SK-N-SH (cell line): ENCODE results near the gene GALNT16. TPM values are rescaled to one million over a fixed set of nuclear protein-coding genes. Genes with fewer than 3 reads are reported as not detected.

Source experiments
- CTCF ChIA-PET: fragments of 300-600, 350-600 bp; formaldehyde crosslinking; extraction: SDS; loops from one replicate; lab custom pipeline; 2021; lab: Yijun Ruan, JAX
- POLR2A ChIA-PET: fragments of 350-600 bp; sonication (Branson Sonifier 250); formaldehyde crosslinking; extraction: SDS; loops from one replicate; lab custom pipeline; 2020; ENCODE audit warnings: antibody characterized with exemption, inconsistent platforms; lab: Yijun Ruan, JAX
- DNase-seq: peaks from one replicate; pipeline ENCODE4 v3.0.0; 2012
- H2AFZ ChIP-seq: fragments of 200-600 bp; sonication (generic); 2 replicates; pipeline ENCODE4 v1.8.1; 2016; ENCODE audit warnings: antibody characterized with exemption, mild to moderate bottlenecking, low read depth
- H3F3A ChIP-seq: fragments of 200-600 bp; sonication (generic); replicated peaks from 2 replicates; pipeline ENCODE3; 2016; ENCODE audit warnings: antibody characterized with exemption, mild to moderate bottlenecking; ENCODE audit not compliant: insufficient read depth
- H3K27ac ChIP-seq, 2 experiments: fragments of 200-500 bp in 1 of 2; fragments of 200-600 bp in 1 of 2; sonication (Bioruptor generic) in 1 of 2; sonication (generic), shearing (Covaris generic) in 1 of 2; 2 replicates each; pipeline versions ENCODE4 v1.5.1 to v1.6.1; 2014 to 2016; ENCODE audit warnings: low read depth in 2 of 2, inconsistent platforms in 1 of 2, low read length in 1 of 2, mild to moderate bottlenecking in 1 of 2, mixed read lengths in 1 of 2
- H3K27me3 ChIP-seq: fragments of 200-600 bp; sonication (generic), shearing (Covaris generic); 2 replicates; pipeline ENCODE4 v1.6.1; 2016; ENCODE audit warnings: mixed run types; ENCODE audit not compliant: insufficient read depth
- H3K36me3 ChIP-seq, 2 experiments: fragments of 200-500 bp in 1 of 2; fragments of 200-600 bp in 1 of 2; sonication (Bioruptor generic) in 1 of 2; sonication (generic) in 1 of 2; replicated peaks in 1 of 2; 2 replicates each; pipeline versions ENCODE3 to v1.5.1; 2014 to 2016; ENCODE audit warnings: low read length in 1 of 2, mild to moderate bottlenecking in 1 of 2; ENCODE audit not compliant: insufficient read depth in 2 of 2, control insufficient read depth in 1 of 2
- H3K4me1 ChIP-seq, 2 experiments: fragments of 200-500 bp in 1 of 2; fragments of 200-600 bp in 1 of 2; sonication (Bioruptor generic) in 1 of 2; sonication (generic), shearing (Covaris generic) in 1 of 2; 2 replicates each; pipeline versions ENCODE4 v1.5.1 to v1.6.1; 2014 to 2016; ENCODE audit warnings: low read depth in 1 of 2, low read length in 1 of 2, mixed run types in 1 of 2; ENCODE audit not compliant: insufficient read depth in 2 of 2, control insufficient read depth in 1 of 2
- H3K4me2 ChIP-seq: fragments of 200-600 bp; sonication (generic), shearing (Covaris generic); 2 replicates; pipeline ENCODE4 v1.6.1; 2017; ENCODE audit warnings: mixed run types
- H3K4me3 ChIP-seq, 2 experiments: fragments of 200-500 bp in 1 of 2; fragments of 200-600 bp in 1 of 2; sonication (Bioruptor generic) in 1 of 2; sonication (generic), shearing (Covaris generic) in 1 of 2; 2 replicates each; pipeline versions ENCODE4 v1.5.1 to v1.8.1; 2014 to 2016; ENCODE audit warnings: low read depth in 2 of 2, inconsistent platforms in 1 of 2, low read length in 1 of 2, mild to moderate bottlenecking in 1 of 2, mixed read lengths in 1 of 2, moderate library complexity in 1 of 2
- H3K79me2 ChIP-seq: fragments of 200-600 bp; sonication (generic); 2 replicates; pipeline ENCODE4 v1.8.1; 2017; ENCODE audit warnings: mild to moderate bottlenecking; ENCODE audit not compliant: insufficient read depth
- H3K9ac ChIP-seq: fragments of 200-600 bp; sonication (generic); 2 replicates; pipeline ENCODE4 v1.6.1; 2017; ENCODE audit warnings: mixed run types
- H3K9me2 ChIP-seq: fragments of 200-600 bp; sonication (generic); 2 replicates; pipeline ENCODE4 v1.6.1; 2017; ENCODE audit warnings: mixed run types
- H3K9me3 ChIP-seq: fragments of 200-600 bp; sonication (generic); 2 replicates; pipeline ENCODE4 v1.6.1; 2017; ENCODE audit warnings: mixed run types, mild to moderate bottlenecking, moderate library complexity
- H4K20me1 ChIP-seq: fragments of 200-600 bp; sonication (generic); 2 replicates; pipeline ENCODE4 v1.6.1; 2017; ENCODE audit warnings: mild to moderate bottlenecking, mixed run types; ENCODE audit not compliant: insufficient read depth
- CTCF ChIP-seq: fragments of 200-600 bp; sonication (generic); IDR thresholded peaks from 2 replicates; pipeline ENCODE4 v1.6.1; 2017; ENCODE audit warnings: antibody characterized with exemption, mild to moderate bottlenecking, moderate library complexity
- ELF1 ChIP-seq: IDR thresholded peaks from 2 replicates; pipeline ENCODE4 v1.4.0; 2012
- EP300 ChIP-seq, 2 experiments: IDR thresholded peaks; 2 replicates each; pipeline versions ENCODE4 v1.4.0 to v1.6.1; 2012; ENCODE audit warnings: borderline replicate concordance in 1 of 2, low read depth in 1 of 2, low read length in 1 of 2
- FOSL2 ChIP-seq: IDR thresholded peaks from 2 replicates; pipeline ENCODE4 v1.4.0; 2012; ENCODE audit warnings: low read depth, mild to moderate bottlenecking, moderate library complexity, borderline replicate concordance
- FOXM1 ChIP-seq: IDR thresholded peaks from 2 replicates; pipeline ENCODE4 v1.4.0; 2012; ENCODE audit warnings: low read depth, mild to moderate bottlenecking
- GABPA ChIP-seq: IDR thresholded peaks from 2 replicates; pipeline ENCODE4 v1.4.0; 2012; ENCODE audit warnings: low read depth, mild to moderate bottlenecking
- JUND ChIP-seq: IDR thresholded peaks from 2 replicates; pipeline ENCODE4 v1.4.0; 2012
- MEF2A ChIP-seq: IDR thresholded peaks from 2 replicates; pipeline ENCODE4 v1.4.0; 2012; ENCODE audit warnings: low read depth, borderline replicate concordance
- MXI1 ChIP-seq: IDR thresholded peaks from 2 replicates; pipeline ENCODE4 v1.6.1; 2012; ENCODE audit warnings: mild to moderate bottlenecking, low read depth, low read length, improper control_type of control experiment
- NFIC ChIP-seq: IDR thresholded peaks from 2 replicates; pipeline ENCODE4 v1.4.0; 2012; ENCODE audit warnings: borderline replicate concordance
- NRF1 ChIP-seq: IDR thresholded peaks from 2 replicates; pipeline ENCODE4 v1.6.1; 2012; ENCODE audit warnings: low read depth, mild to moderate bottlenecking, low read length
- PBX3 ChIP-seq: IDR thresholded peaks from 2 replicates; pipeline ENCODE4; 2012
- POLR2AphosphoS5 ChIP-seq: IDR thresholded peaks from 2 replicates; pipeline ENCODE4 v1.6.1; 2012; ENCODE audit warnings: low read depth, low read length
- RFX5 ChIP-seq: IDR thresholded peaks from 2 replicates; pipeline ENCODE4 v1.6.1; 2012; ENCODE audit warnings: mild to moderate bottlenecking, improper control_type of control experiment, low read length
- TAF1 ChIP-seq: IDR thresholded peaks from 2 replicates; pipeline ENCODE4 v1.6.1; 2012; ENCODE audit warnings: low read depth, mild to moderate bottlenecking, low read length, moderate library complexity, borderline replicate concordance
- TCF12 ChIP-seq: IDR thresholded peaks from 2 replicates; pipeline ENCODE4 v1.4.0; 2012
- TEAD4 ChIP-seq: IDR thresholded peaks from 2 replicates; pipeline ENCODE4 v1.4.0; 2012; ENCODE audit warnings: mild to moderate bottlenecking, borderline replicate concordance; ENCODE audit not compliant: insufficient read depth
- WGBS: methylation state at CpG from one replicate; pipeline ENCODE4 v1.1.6; 2017; ENCODE audit warnings: low lambda C conversion rate; 5-methylcytosine and 5-hydroxymethylcytosine counted together
- polyA plus RNA-seq, 3 experiments: library from polyadenylated mRNA; depleted of rRNA; stranded (reverse); fragments of >200 nt; gene quantifications; 2 replicates each; pipeline ENCODE4 v1.2.3, GENCODE V29; 2012
- TF ChIP-seq, protein P1 (sequence below): IDR thresholded peaks from 2 replicates; pipeline ENCODE4 v1.4.0; 2012; ENCODE audit warnings: low read depth

The GALNT16 gene
- polyA plus RNA-seq, 1 of the 3 experiments (the other 2 are of a cell fraction): 17.0 TPM

DNA sequence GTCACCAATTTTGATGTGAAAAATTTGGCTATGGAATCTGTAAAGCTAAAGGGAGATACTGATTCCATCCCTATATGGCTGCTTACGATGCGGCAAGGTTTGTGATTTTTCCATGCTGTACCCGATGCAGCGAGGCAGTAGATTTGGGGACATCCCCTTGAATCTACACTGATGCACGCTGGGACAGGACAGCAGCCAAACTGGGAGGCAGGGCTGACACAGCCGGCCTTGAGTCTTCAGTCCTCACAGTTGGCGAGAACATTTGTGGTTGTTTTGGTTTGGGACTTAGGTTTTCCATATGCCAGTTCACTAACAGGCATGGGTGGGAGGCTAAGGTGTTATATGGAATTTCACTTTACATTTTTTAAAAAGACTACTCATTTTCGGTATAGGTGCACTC, 3.8 kb downstream of the GALNT16 start:
- peaks cover 20% of the 10 kb centered on the region for H3F3A ChIP-seq
- H3K27ac ChIP-seq: peak overlapping the region in 1 of 2 experiments; percentile 17; a peak in 1 of 4 replicates
- H3K4me1 ChIP-seq: peaks cover 13 to 29% of the 10 kb centered on the region in 2 experiments; a peak in 2 of 4 replicates
- H3K36me3 ChIP-seq: no peaks in the 10 kb centered on the region
- no peak overlapping the region for H3K9ac ChIP-seq
- H3K4me2 ChIP-seq: peak overlapping the region; percentile 38; the same call in 1 of the 2 replicates
- H3K9me3 ChIP-seq: no peaks in the 10 kb centered on the region
- 0 out of 2 replicates have a peak, but pooled peaks cover 4% of the 10 kb centered on the region for H4K20me1 ChIP-seq
- POLR2A ChIA-PET: no interaction called here
- no peaks in the 10 kb centered on the region for H3K79me2 ChIP-seq
- no peaks in the 10 kb centered on the region for H3K9me2 ChIP-seq
- no peak for DNase-seq
- 90% methylated on average over 8 of the region's 8 CpGs for WGBS
- H3K4me3 ChIP-seq: no peak overlapping the region
- no peak for TF ChIP-seq TCF12
- TF ChIP-seq, protein P1, sequence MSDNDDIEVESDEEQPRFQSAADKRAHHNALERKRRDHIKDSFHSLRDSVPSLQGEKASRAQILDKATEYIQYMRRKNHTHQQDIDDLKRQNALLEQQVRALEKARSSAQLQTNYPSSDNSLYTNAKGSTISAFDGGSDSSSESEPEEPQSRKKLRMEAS: no peak
- no peak for TF ChIP-seq PBX3
- TF ChIP-seq EP300 (IDR thresholded peaks at IDR 0.05; ENCODE audit: borderline replicate concordance in 1 of 2, low read depth in 1 of 2, low read length in 1 of 2): no peak
- TF ChIP-seq MXI1: no peak
- no peak for TF ChIP-seq CTCF
- no peak for TF ChIP-seq FOSL2
- TF ChIP-seq JUND: no peak
- no peak for TF ChIP-seq NRF1
- no peak for TF ChIP-seq GABPA
- TF ChIP-seq RFX5: no peak
- TF ChIP-seq ELF1: no peak
- no peak for TF ChIP-seq FOXM1
- TF ChIP-seq NFIC: no peak
- no peak for TF ChIP-seq MEF2A
- no peak for TF ChIP-seq TAF1
- no peak for TF ChIP-seq POLR2AphosphoS5
- TF ChIP-seq TEAD4: no peak
- TF ChIP-seq, all 33 proteins: peak for 0
- CTCF ChIA-PET: interaction anchor here (0.7 to 3.9 kb wide), 4 partner anchors 12 to 526 kb away, joined by 3 to 32 read pairs (median 3); no protein-coding TSS in a partner anchor
- no peak overlapping the region for H2AFZ ChIP-seq
- H3K27me3 ChIP-seq: no peaks in the 10 kb centered on the region
